Measurements from ENCODE around the gene GJB2.

DNA sequence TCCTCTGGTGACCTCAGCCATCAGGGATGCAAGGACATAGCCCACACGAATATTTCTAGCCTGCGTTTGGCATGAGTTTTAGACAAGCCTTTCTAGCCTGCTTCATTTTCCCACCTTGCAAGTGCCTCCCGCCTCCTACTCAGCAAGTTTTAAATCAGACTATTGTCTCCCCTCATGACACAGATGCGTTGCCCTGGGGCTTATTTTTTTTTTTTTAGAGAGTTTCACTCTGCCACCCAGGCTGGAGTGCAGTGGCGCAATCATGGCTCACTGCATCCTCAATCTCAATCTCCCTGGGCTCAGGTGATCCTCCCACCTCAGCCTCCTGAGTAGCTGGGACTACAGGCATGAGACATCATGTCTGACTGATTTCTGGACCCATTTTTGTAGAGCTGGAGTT, 14.6 kb downstream of the GJB2 start:
- no peak for TF ChIP-seq POLR2AphosphoS5 (IDR thresholded peaks at IDR 0.05; ENCODE audit: low read depth, low read length)
- TF ChIP-seq POLR2A (IDR thresholded peaks at IDR 0.05; ENCODE audit: low read depth, low read length), result no peak
- no peak for TF ChIP-seq TAF1 (IDR thresholded peaks at IDR 0.05; ENCODE audit: borderline replicate concordance, low read depth, low read length)

All from GM12892 (cell line).